Measurements from ENCODE around the gene TBCEL. TPM values are rescaled to one million over a fixed set of nuclear protein-coding genes. Genes with fewer than 3 reads are reported as not detected.

The TBCEL gene
- total RNA-seq, 6 donors from 2014 or later, result 30.4 to 52.7 (median 31.9) TPM

DNA sequence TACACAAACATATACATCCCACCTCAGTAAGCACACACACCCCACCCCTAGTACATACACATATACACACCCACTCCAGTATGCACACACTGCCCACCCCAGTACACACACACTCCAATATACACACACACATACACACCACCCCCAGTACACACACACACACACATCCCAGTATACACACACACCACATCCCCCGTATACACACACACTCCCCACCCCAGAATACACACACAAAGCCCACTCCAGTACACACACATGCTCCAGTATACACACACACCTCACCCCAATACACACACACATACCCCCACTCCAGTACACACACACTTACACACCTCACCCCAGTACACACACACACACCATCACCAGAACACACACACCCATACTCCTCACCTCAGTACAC lies 84.5 kb downstream of the TBCEL start:
- peaks cover 0 to 25% (median 12%) of the 10 kb centered on the region in 4 donors for H3K4me1 ChIP-seq
- H3K27me3 ChIP-seq, result no peaks in the 10 kb centered on the region
- no peaks in the 10 kb centered on the region for H3K36me3 ChIP-seq
- H3K4me3 ChIP-seq, result no peak overlapping the region
- no peak overlapping the region for H3K27ac ChIP-seq
- H3K9me3 ChIP-seq, result no peaks in the 10 kb centered on the region
- DNase-seq (no peak), ATAC-seq (ENCODE audit: low FRiP score in 2 of 2) (no peak)
- WGBS, 2 donors, result 42 to 96% methylated on average over 1 of the region's 1 CpG
- TF ChIP-seq EP300 (IDR thresholded peaks at IDR 0.05), result no peak
- TF ChIP-seq POLR2A (IDR thresholded peaks at IDR 0.05), result no peak
- TF ChIP-seq, protein P1, sequence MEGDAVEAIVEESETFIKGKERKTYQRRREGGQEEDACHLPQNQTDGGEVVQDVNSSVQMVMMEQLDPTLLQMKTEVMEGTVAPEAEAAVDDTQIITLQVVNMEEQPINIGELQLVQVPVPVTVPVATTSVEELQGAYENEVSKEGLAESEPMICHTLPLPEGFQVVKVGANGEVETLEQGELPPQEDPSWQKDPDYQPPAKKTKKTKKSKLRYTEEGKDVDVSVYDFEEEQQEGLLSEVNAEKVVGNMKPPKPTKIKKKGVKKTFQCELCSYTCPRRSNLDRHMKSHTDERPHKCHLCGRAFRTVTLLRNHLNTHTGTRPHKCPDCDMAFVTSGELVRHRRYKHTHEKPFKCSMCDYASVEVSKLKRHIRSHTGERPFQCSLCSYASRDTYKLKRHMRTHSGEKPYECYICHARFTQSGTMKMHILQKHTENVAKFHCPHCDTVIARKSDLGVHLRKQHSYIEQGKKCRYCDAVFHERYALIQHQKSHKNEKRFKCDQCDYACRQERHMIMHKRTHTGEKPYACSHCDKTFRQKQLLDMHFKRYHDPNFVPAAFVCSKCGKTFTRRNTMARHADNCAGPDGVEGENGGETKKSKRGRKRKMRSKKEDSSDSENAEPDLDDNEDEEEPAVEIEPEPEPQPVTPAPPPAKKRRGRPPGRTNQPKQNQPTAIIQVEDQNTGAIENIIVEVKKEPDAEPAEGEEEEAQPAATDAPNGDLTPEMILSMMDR (IDR thresholded peaks at IDR 0.05), result no peak
- no peak for TF ChIP-seq POLR2AphosphoS5 (IDR thresholded peaks at IDR 0.05)

DNA sequence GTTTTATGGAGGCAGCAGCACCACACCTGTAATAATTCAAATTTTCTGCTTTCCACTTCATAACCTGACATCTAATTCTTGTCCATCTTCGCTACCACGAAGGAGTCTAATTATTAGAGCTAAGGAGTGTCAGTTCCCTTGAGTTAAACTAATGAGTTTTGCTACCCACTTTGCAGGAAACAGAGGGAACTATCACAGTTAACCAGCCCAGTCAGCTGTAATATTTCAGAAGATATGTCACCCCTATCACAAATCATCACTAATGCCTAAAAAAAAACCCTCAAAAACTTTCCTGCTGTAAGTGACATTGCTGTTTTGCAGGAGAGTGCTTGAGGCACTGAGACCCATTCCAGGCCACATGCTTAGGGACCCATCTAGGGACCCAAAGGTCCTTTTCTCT lies 85.6 kb downstream of the TBCEL start:
- no peaks in the 10 kb centered on the region for H3K36me3 ChIP-seq
- TF ChIP-seq, protein P1 (IDR thresholded peaks at IDR 0.05), result no peak
- TF ChIP-seq EP300 (IDR thresholded peaks at IDR 0.05) (no peak), POLR2A (IDR thresholded peaks at IDR 0.05) (no peak), POLR2AphosphoS5 (IDR thresholded peaks at IDR 0.05) (no peak)
- peaks cover 0 to 25% (median 10%) of the 10 kb centered on the region in 4 donors for H3K4me1 ChIP-seq
- no peak overlapping the region for H3K4me3 ChIP-seq
- H3K27ac ChIP-seq, result no peak overlapping the region
- no peak for DNase-seq
- H3K27me3 ChIP-seq, result no peaks in the 10 kb centered on the region
- no peak for ATAC-seq (ENCODE audit: low FRiP score in 2 of 2)
- no peaks in the 10 kb centered on the region for H3K9me3 ChIP-seq
- 72 to 81% methylated on average over 2 of the region's 2 CpGs for WGBS, 2 donors

DNA sequence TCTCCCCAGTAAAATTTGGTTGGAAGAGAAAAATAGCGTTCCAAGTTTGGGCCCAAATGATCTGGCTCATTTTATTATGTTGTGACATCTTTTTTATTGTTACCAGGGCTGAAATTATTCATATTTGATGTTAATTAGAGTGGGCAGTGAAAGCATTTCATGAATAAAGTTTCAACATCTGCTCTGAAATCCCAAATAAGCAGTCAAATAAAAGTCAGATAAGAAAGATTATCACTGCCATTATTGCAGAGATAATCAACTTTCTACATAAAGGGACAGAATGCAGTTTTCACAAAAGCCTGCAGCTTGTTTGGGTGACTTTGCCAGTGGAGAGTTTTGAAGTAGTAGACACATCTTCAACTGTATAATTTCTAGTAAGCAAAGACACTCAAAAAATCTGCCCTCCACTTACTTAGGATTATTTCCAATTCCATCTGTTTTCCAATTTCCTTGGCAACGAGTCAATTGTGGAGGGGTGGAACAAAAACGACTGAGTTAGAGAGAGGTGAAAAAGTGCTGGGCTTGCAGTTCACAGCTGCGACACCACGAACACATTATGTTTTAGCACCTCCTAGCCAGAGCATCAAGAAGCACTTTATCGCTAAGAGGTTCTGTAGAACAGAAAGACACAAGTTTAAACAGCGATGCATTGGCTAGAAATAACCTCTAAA lies 86.1 kb downstream of the TBCEL start:
- WGBS, 2 donors, result 59 to 70% methylated on average over 7 of the region's 7 CpGs
- no peaks in the 10 kb centered on the region for H3K27me3 ChIP-seq
- no peak for ATAC-seq (ENCODE audit: low FRiP score in 2 of 2)

DNA sequence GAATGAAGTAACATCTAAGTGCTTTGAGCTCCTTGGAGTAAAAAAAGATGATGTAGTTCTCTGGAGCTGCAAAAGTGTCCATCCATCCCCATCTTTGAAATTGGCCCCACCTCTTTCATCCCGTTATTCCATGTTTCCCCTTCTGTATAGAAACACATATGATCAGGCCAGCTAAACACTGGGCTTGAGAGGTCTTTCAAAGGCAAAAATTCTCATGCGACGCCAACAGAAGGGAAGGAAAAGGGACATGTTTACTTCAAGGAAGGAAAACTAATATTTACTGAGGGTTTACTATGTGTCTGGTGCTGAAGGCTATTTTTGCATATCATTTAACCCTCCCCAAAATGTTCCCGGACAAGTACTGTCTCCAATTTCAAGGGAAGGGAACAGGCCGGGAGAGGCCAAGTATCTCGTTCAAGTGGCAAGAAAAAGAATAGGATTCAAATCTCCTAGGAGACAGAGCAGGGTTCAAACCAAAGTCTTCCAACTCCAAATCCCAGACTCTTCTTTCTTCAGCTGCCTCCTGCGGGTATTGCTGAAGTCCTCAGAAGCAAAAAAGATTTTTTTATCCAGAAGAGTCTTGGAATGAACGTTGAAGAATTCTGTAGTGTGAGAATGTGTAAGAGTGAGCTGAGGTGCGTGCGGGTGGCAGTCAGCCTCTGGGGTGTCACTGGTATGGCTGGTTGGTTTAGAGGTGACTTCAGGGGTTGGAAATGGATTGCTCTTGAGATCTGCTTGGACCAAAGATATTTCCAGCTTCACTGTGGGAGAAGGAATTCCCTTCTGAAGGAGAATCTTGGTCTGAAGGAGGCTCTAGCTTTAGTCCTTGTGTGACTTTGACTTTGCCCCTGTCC lies 87.2 kb downstream of the TBCEL start:
- 55 to 66% methylated on average over 10 of the region's 10 CpGs for WGBS, 2 donors
- H3K27ac ChIP-seq, result no peak overlapping the region
- H3K4me1 ChIP-seq, result peaks cover 0 to 16% (median 3%) of the 10 kb centered on the region in 4 donors
- H3K36me3 ChIP-seq, result no peaks in the 10 kb centered on the region
- no peaks in the 10 kb centered on the region for H3K9me3 ChIP-seq
- H3K27me3 ChIP-seq, result no peaks in the 10 kb centered on the region
- TF ChIP-seq POLR2AphosphoS5 (IDR thresholded peaks at IDR 0.05) (no peak), EP300 (IDR thresholded peaks at IDR 0.05) (no peak), POLR2A (IDR thresholded peaks at IDR 0.05) (no peak)
- TF ChIP-seq, protein P1 (IDR thresholded peaks at IDR 0.05), result no peak
- H3K4me3 ChIP-seq, result no peak overlapping the region
- ATAC-seq (ENCODE audit: low FRiP score in 2 of 2), result no peak
- DNase-seq, result no peak

More for the DNA sequence above, 86.1 kb downstream of the TBCEL start:
- no peak for TF ChIP-seq POLR2AphosphoS5 (IDR thresholded peaks at IDR 0.05)
- TF ChIP-seq EP300 (IDR thresholded peaks at IDR 0.05), result no peak
- no peak for TF ChIP-seq POLR2A (IDR thresholded peaks at IDR 0.05)
- TF ChIP-seq, protein P1 (IDR thresholded peaks at IDR 0.05), result no peak
- Histone ChIP-seq H3K36me3 (no peaks in the 10 kb centered on the region), H3K4me3 (no peak overlapping the region), H3K27ac (no peak overlapping the region), H3K9me3 (no peaks in the 10 kb centered on the region), H3K4me1 (peaks cover 0 to 21% (median 7%) of the 10 kb centered on the region in 4 donors)
- DNase-seq, result no peak

Data from upper lobe of left lung (tissue), 6 donors.